Panc1 (cell line): ENCODE data around the gene OSBPL10. TPM values are rescaled to one million over a fixed set of nuclear protein-coding genes. Genes with fewer than 3 reads are reported as not detected.

Experiments used
- ATAC-seq: fragments of 200-7000 bp; cut with Tn5 transposase; 2 replicates; pipeline ENCODE4 v1.9.1; 2020; ENCODE audit warnings: mild to moderate bottlenecking, moderate library complexity
- BruUV-seq: library from RNA; stranded (reverse); fragments of 400-500 nt; replicated peaks from 2 replicates; lab custom pipeline; 2021; lab: Mats Ljungman, UMichigan
- CTCF ChIA-PET: fragments of 300-600 bp; sonication (Branson Sonifier 250); formaldehyde crosslinking; loops from one replicate; lab custom pipeline; 2022; ENCODE audit warnings: antibody characterized with exemption; lab: Charles Lee
- POLR2A ChIA-PET: fragments of 300-600 bp; sonication (Branson Sonifier 250); formaldehyde crosslinking; loops from one replicate; lab custom pipeline; 2022; ENCODE audit warnings: antibody characterized with exemption; lab: Charles Lee
- DNase-seq: peaks from one replicate; pipeline ENCODE4 v3.0.0-alpha.2; 2010; ENCODE audit warnings: low read depth, low spot score
- H3K27ac ChIP-seq: 2 replicates; pipeline ENCODE4 v1.5.1; 2011; ENCODE audit warnings: mild to moderate bottlenecking, low read length, inconsistent platforms
- H3K27me3 ChIP-seq: fragments of 200-500 bp; sonication (Bioruptor generic); 2 replicates; pipeline ENCODE4 v1.6.0; 2014; ENCODE audit warnings: low read length, inconsistent platforms; ENCODE audit not compliant: control insufficient read depth, insufficient read depth
- H3K36me3 ChIP-seq: fragments of 200-500 bp; sonication (Bioruptor generic); 2 replicates; pipeline ENCODE4 v1.5.1; 2014; ENCODE audit warnings: inconsistent platforms, mild to moderate bottlenecking, low read length, moderate library complexity; ENCODE audit not compliant: control insufficient read depth, insufficient read depth
- H3K4me1 ChIP-seq: 2 replicates; pipeline ENCODE4 v1.5.1; 2011; ENCODE audit warnings: inconsistent platforms, mild to moderate bottlenecking, low read length, moderate library complexity; ENCODE audit not compliant: control insufficient read depth, insufficient read depth
- H3K4me3 ChIP-seq, 2 experiments: 2 replicates each; pipeline ENCODE4 v1.5.1; 2011 to 2012; ENCODE audit warnings: low read depth in 2 of 2, low read length in 2 of 2, mild to moderate bottlenecking in 2 of 2, inconsistent platforms in 1 of 2, moderate library complexity in 1 of 2
- H3K9me3 ChIP-seq: fragments of 200-500 bp; sonication (Bioruptor generic); 2 replicates; pipeline ENCODE4 v1.5.1; 2014; ENCODE audit warnings: low read depth, mild to moderate bottlenecking, inconsistent platforms, low read length, moderate library complexity; ENCODE audit not compliant: control insufficient read depth, insufficient read depth
- CTCF ChIP-seq: fragments of 450-650 bp; IDR thresholded peaks from 2 replicates; pipeline ENCODE4 v1.5.1; 2017; ENCODE audit warnings: mild to moderate bottlenecking
- POLR2AphosphoS5 ChIP-seq: IDR thresholded peaks from 2 replicates; pipeline ENCODE4 v1.6.1; 2012; ENCODE audit warnings: mild to moderate bottlenecking, low read depth, low read length, moderate library complexity
- REST ChIP-seq, 2 experiments: IDR thresholded peaks; 2 replicates each; pipeline ENCODE4 v1.6.1; 2011 to 2012; ENCODE audit warnings: low read depth in 2 of 2, control low read depth in 1 of 2, low read length in 1 of 2, mild to moderate bottlenecking in 1 of 2, moderate library complexity in 1 of 2; ENCODE audit not compliant: insufficient read depth in 1 of 2
- SIN3A ChIP-seq: IDR thresholded peaks from 2 replicates; pipeline ENCODE4 v1.6.1; 2012; ENCODE audit warnings: low read depth, mild to moderate bottlenecking, low read length, moderate library complexity, borderline replicate concordance; ENCODE audit not compliant: insufficient read depth
- TCF7L2 ChIP-seq: IDR thresholded peaks from 2 replicates; pipeline ENCODE4 v1.6.1; 2011; ENCODE audit warnings: mild to moderate bottlenecking, low read depth, low read length, inconsistent platforms
- in situ Hi-C: cut with HindIII; loops from 2 replicates; pipeline ENCODE4 v1.10.0; 2016; ENCODE audit warnings: low sequenced_read_pairs, low pct_unique_long_range_greater_than_20kb
- intact Hi-C: fragments of 100-400 bp; cut with micrococcal nuclease; formaldehyde crosslinking; loops from one replicate; pipeline ENCODE4 v1.10.0; 2022; ENCODE audit not compliant: unreplicated experiment
- total RNA-seq: library from RNA; stranded (reverse); gene quantifications from one replicate; pipeline ENCODE4 v1.2.1, GENCODE V29; 2021; ENCODE audit not compliant: unreplicated experiment

OSBPL10 gene
- total RNA-seq, 1 experiment from 2014 or later: 88.1 TPM

GRCh38 chr3:31984321-31984720, 3.3 kb upstream of the OSBPL10 start:
- Histone ChIP-seq H3K36me3 (no peaks in the 10 kb centered on the region), H3K27ac (no peak overlapping the region), H3K9me3 (peaks cover 14% of the 10 kb centered on the region; the same call in 1 of the 2 replicates), H3K27me3 (no peaks in the 10 kb centered on the region), H3K4me1 (peaks cover 11% of the 10 kb centered on the region), H3K4me3 (no peak overlapping the region)
- TF ChIP-seq POLR2AphosphoS5 (no peak), CTCF (no peak), SIN3A (no peak), TCF7L2 (no peak), REST (IDR thresholded peaks at IDR 0.05; ENCODE audit: insufficient read depth in 1 of 2, low read depth in 2 of 2, low read length in 1 of 2) (no peak)
- intact Hi-C loops: no loop called here
- ChIA-PET POLR2A (no interaction called here), CTCF (no interaction called here)
- ATAC-seq (no peak), DNase-seq (no peak)
- in situ Hi-C loops: no loop called here
- no TSS peak for BruUV-seq

- intact Hi-C loops: no loop called here
- ChIA-PET POLR2A (no interaction called here), CTCF (interaction anchor here (0.7 kb wide), 1 partner anchor 91 kb away, joined by 6 read pairs; no protein-coding TSS in a partner anchor)
- Histone ChIP-seq H3K36me3 (no peaks in the 10 kb centered on the region), H3K9me3 (no peaks in the 10 kb centered on the region), H3K4me3 (peak overlapping the region; percentile 63 to 83), H3K27me3 (no peaks in the 10 kb centered on the region), H3K27ac (peak overlapping the region; percentile 99), H3K4me1 (peaks cover 32% of the 10 kb centered on the region)
- no TSS peak for BruUV-seq
- in situ Hi-C loops: no loop called here
- DNase-seq (no peak), ATAC-seq (peak; percentile 75)
- TF ChIP-seq POLR2AphosphoS5 (no peak), TCF7L2 (no peak), CTCF (peak; percentile 19), REST (IDR thresholded peaks at IDR 0.05; ENCODE audit: insufficient read depth in 1 of 2, low read depth in 2 of 2, low read length in 1 of 2) (no peak), SIN3A (no peak; the same call in 1 of the 2 replicates)
Measured at GRCh38 chr3:31980530-31981205, 394 bp downstream of the OSBPL10 start.
